Measurements from ENCODE around the gene SDR39U1.
"Not testable (repeated sequence)": the region's sequence is repeated elsewhere in the genome, so short reads cannot be mapped to it uniquely, and the experiment has no call there.

Gene SDR39U1

GRCh38 chr14:24442240-24443052 is at the start of gene SDR39U1:
Gene SDR39U1 (minus strand): TSS chr14:24442776. CDS start chr14:24442769, 7 bp downstream.
- DNase-seq: peak; percentile 99

- not testable (repeated sequence) for DNase-seq
These were observed 49.2 kb upstream of the SDR39U1 start for GRCh38 chr14:24491586-24492408.

- DNase-seq: no peak
These were observed 41.2 kb upstream of the SDR39U1 start for GRCh38 chr14:24483604-24484252.

GRCh38 chr14:24482699-24483303 is 40.2 kb upstream of the SDR39U1 start:
- DNase-seq: not testable (repeated sequence)

GRCh38 chr14:24481622-24482324 is 39.2 kb upstream of the SDR39U1 start:
- DNase-seq: no peak

- not testable (repeated sequence) for DNase-seq
These were observed 37.4 kb upstream of the SDR39U1 start for GRCh38 chr14:24479999-24480398.

GRCh38 chr14:24475261-24475660 is 32.7 kb upstream of the SDR39U1 start:
- no peak for DNase-seq

GRCh38 chr14:24473211-24473610 is 30.6 kb upstream of the SDR39U1 start:
- DNase-seq: no peak

GRCh38 chr14:24470450-24470849 is 27.9 kb upstream of the SDR39U1 start:
- not testable (repeated sequence) for DNase-seq

- DNase-seq: no peak
These were observed 23.2 kb upstream of the SDR39U1 start for GRCh38 chr14:24465805-24466204.

GRCh38 chr14:24465368-24465767 is 22.8 kb upstream of the SDR39U1 start:
- no peak for DNase-seq

- no peak for DNase-seq
These were observed 21.6 kb upstream of the SDR39U1 start for GRCh38 chr14:24463884-24464785.

GRCh38 chr14:24463017-24463883 is 20.7 kb upstream of the SDR39U1 start:
- DNase-seq: no peak

GRCh38 chr14:24461336-24461735 is 18.8 kb upstream of the SDR39U1 start:
- no peak for DNase-seq

GRCh38 chr14:24459331-24459730 is 16.8 kb upstream of the SDR39U1 start:
- DNase-seq: no peak

GRCh38 chr14:24458736-24459135 is 16.2 kb upstream of the SDR39U1 start:
- DNase-seq: no peak

- DNase-seq: no peak
These were observed 14.4 kb upstream of the SDR39U1 start for GRCh38 chr14:24456980-24457379.

GRCh38 chr14:24450828-24451227 is 8.3 kb upstream of the SDR39U1 start:
- not testable (repeated sequence) for DNase-seq

GRCh38 chr14:24443053-24443665 is 583 bp upstream of the SDR39U1 start:
- DNase-seq: no peak

- no peak for DNase-seq
These were observed 704 bp downstream of the SDR39U1 start for GRCh38 chr14:24441904-24442239.

All from midbrain (tissue), 1 donor.